GM12878 (cell line): ENCODE data around the gene DNAI2.

Experiments used
- HDGF ChIP-seq: fragments of 450-650 bp; IDR thresholded peaks from 2 replicates; pipeline ENCODE4 v1.6.1; 2016; ENCODE audit warnings: antibody characterized with exemption
- RAD21 ChIP-seq: IDR thresholded peaks from 2 replicates; pipeline ENCODE4 v1.6.1; 2011; ENCODE audit warnings: mild to moderate bottlenecking, low read depth, low read length, moderate library complexity; ENCODE audit not compliant: insufficient read depth
- SIN3A ChIP-seq: IDR thresholded peaks from 2 replicates; pipeline ENCODE4 v1.6.1; 2012; ENCODE audit warnings: low read depth, low read length, improper control_type of control experiment
- SREBF1 ChIP-seq: IDR thresholded peaks from 2 replicates; pipeline ENCODE4 v1.6.1; 2012; ENCODE audit warnings: mild to moderate bottlenecking, low read length
- SRF ChIP-seq, 2 experiments: IDR thresholded peaks; 2 replicates each; pipeline ENCODE4 v1.6.1; 2011; ENCODE audit warnings: low read depth in 2 of 2, low read length in 2 of 2, mild to moderate bottlenecking in 1 of 2, moderate library complexity in 1 of 2
- TARDBP ChIP-seq: IDR thresholded peaks from 2 replicates; pipeline ENCODE4 v1.6.1; 2016; ENCODE audit warnings: borderline replicate concordance
- TCF12 ChIP-seq: IDR thresholded peaks from 2 replicates; pipeline ENCODE4 v1.6.1; 2011; ENCODE audit warnings: low read depth, mild to moderate bottlenecking, low read length
- ZNF24 ChIP-seq: fragments of 450-650 bp; IDR thresholded peaks from 2 replicates; pipeline ENCODE4 v1.6.1; 2017; ENCODE audit warnings: antibody characterized with exemption, mild to moderate bottlenecking
- TF ChIP-seq, protein P1 (sequence below): IDR thresholded peaks from 2 replicates; pipeline ENCODE4 v1.6.1; 2012; ENCODE audit warnings: low read depth, low read length, improper control_type of control experiment
- TF ChIP-seq, protein P2 (sequence below), 3 experiments: IDR thresholded peaks in 2 of 3; conservative IDR thresholded peaks in 1 of 3; 2 replicates each; pipeline ENCODE4 v1.5.1; 2011; ENCODE audit warnings: low read depth in 3 of 3, low read length in 3 of 3, mild to moderate bottlenecking in 3 of 3, control low read depth in 2 of 3, moderate library complexity in 2 of 3, inconsistent platforms in 1 of 3, mixed read lengths in 1 of 3; ENCODE audit not compliant: control insufficient read depth in 2 of 3, insufficient read depth in 1 of 3; ENCODE audit errors: extremely low read depth in 1 of 3
- TF ChIP-seq, protein P3 (sequence below): IDR thresholded peaks from 2 replicates; pipeline ENCODE4 v1.6.1; 2011; ENCODE audit warnings: low read depth, low read length, improper control_type of control experiment, borderline replicate concordance
- TF ChIP-seq, protein P4 (sequence below): IDR thresholded peaks from 2 replicates; pipeline ENCODE4 v1.6.1; 2011; ENCODE audit warnings: borderline replicate concordance, low read depth, mild to moderate bottlenecking, moderate library complexity, mixed read lengths, low read length; ENCODE audit not compliant: insufficient read depth; ENCODE audit errors: extremely low read length

DNA sequence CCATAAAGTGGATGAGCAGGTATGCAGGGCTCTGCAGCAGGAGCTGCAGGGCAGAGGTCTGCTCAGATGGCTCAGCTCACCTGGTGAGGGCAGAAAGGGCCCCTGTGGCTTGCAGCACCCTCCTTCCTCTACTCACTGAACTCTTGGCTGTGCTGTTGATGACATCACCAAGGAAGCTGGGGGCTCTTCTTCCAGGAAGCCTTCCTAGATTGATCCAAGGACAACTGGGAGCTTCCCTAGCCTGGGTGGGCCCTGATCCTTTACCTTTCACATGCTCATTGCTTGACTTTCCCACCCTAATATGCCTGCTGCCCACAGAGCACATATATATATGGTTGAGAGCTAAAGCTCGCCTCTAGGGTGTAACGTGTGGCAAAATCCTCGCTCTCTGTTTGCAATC lies 54.5 kb downstream of the DNAI2 start:
- TF ChIP-seq, protein P1, sequence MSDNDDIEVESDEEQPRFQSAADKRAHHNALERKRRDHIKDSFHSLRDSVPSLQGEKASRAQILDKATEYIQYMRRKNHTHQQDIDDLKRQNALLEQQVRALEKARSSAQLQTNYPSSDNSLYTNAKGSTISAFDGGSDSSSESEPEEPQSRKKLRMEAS, result no peak
- TF ChIP-seq, protein P2, sequence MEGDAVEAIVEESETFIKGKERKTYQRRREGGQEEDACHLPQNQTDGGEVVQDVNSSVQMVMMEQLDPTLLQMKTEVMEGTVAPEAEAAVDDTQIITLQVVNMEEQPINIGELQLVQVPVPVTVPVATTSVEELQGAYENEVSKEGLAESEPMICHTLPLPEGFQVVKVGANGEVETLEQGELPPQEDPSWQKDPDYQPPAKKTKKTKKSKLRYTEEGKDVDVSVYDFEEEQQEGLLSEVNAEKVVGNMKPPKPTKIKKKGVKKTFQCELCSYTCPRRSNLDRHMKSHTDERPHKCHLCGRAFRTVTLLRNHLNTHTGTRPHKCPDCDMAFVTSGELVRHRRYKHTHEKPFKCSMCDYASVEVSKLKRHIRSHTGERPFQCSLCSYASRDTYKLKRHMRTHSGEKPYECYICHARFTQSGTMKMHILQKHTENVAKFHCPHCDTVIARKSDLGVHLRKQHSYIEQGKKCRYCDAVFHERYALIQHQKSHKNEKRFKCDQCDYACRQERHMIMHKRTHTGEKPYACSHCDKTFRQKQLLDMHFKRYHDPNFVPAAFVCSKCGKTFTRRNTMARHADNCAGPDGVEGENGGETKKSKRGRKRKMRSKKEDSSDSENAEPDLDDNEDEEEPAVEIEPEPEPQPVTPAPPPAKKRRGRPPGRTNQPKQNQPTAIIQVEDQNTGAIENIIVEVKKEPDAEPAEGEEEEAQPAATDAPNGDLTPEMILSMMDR (IDR thresholded peaks at IDR 0.05 in 2 of 3, conservative IDR thresholded peaks at IDR 0.05 in 1 of 3; ENCODE audit: control insufficient read depth in 2 of 3, extremely low read depth in 1 of 3, insufficient read depth in 1 of 3, low read depth in 3 of 3, low read length in 3 of 3), result no peak
- no peak for TF ChIP-seq ZNF24
- no peak for TF ChIP-seq SRF (IDR thresholded peaks at IDR 0.05; ENCODE audit: low read depth in 2 of 2, low read length in 2 of 2)
- TF ChIP-seq, protein P3, sequence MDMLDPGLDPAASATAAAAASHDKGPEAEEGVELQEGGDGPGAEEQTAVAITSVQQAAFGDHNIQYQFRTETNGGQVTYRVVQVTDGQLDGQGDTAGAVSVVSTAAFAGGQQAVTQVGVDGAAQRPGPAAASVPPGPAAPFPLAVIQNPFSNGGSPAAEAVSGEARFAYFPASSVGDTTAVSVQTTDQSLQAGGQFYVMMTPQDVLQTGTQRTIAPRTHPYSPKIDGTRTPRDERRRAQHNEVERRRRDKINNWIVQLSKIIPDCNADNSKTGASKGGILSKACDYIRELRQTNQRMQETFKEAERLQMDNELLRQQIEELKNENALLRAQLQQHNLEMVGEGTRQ, result no peak
- TF ChIP-seq SIN3A, result no peak
- TF ChIP-seq RAD21, result no peak
- TF ChIP-seq, protein P4, sequence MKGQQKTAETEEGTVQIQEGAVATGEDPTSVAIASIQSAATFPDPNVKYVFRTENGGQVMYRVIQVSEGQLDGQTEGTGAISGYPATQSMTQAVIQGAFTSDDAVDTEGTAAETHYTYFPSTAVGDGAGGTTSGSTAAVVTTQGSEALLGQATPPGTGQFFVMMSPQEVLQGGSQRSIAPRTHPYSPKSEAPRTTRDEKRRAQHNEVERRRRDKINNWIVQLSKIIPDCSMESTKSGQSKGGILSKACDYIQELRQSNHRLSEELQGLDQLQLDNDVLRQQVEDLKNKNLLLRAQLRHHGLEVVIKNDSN, result no peak
- no peak for TF ChIP-seq HDGF
- TF ChIP-seq SREBF1, result no peak
- TF ChIP-seq TCF12, result no peak
- TF ChIP-seq TARDBP, result no peak
